T-helper 1 cell treated with Interleukin-12 subunit alpha and Interleukin-12 subunit beta and Interleukin-4 antibody, amounts not matched to agents 30 μg/mL and 1 μg/mL, for 36 hours (primary cell): ENCODE measurements around the gene CMKLR1.

Source experiments
- H3K27ac Mint-ChIP-seq: one replicate; pipeline ENCODE4 v1.8.0; 2021; ENCODE audit warnings: mild to moderate bottlenecking, mixed read lengths
- H3K27me3 Mint-ChIP-seq: one replicate; pipeline ENCODE4 v1.8.0; 2021; ENCODE audit warnings: low read depth, mixed read lengths
- H3K36me3 Mint-ChIP-seq: one replicate; pipeline ENCODE4 v1.8.0; 2021; ENCODE audit warnings: low read depth, mixed read lengths
- H3K4me1 Mint-ChIP-seq: one replicate; pipeline ENCODE4 v1.8.0; 2021; ENCODE audit warnings: low read depth, mixed read lengths
- H3K4me3 Mint-ChIP-seq: one replicate; pipeline ENCODE4 v1.8.0; 2021; ENCODE audit warnings: mild to moderate bottlenecking, moderate library complexity, mixed read lengths
- H3K9me3 Mint-ChIP-seq: one replicate; pipeline ENCODE4 v1.8.0; 2021; ENCODE audit warnings: mixed read lengths

CMKLR1 gene

GRCh38 chr12:108307006-108307405, 32.1 kb downstream of the CMKLR1 start:
- Mint-ChIP-seq H3K4me1 (peaks cover 13% of the 10 kb centered on the region), H3K36me3 (no peaks in the 10 kb centered on the region), H3K9me3 (no peaks in the 10 kb centered on the region), H3K4me3 (no peak overlapping the region), H3K27me3 (peaks cover 16% of the 10 kb centered on the region), H3K27ac (no peak overlapping the region)

GRCh38 chr12:108306506-108306905, 32.6 kb downstream of the CMKLR1 start:
- Mint-ChIP-seq H3K9me3 (no peaks in the 10 kb centered on the region), H3K27me3 (peaks cover 16% of the 10 kb centered on the region), H3K4me1 (peaks cover 13% of the 10 kb centered on the region), H3K27ac (no peak overlapping the region), H3K4me3 (no peak overlapping the region), H3K36me3 (no peaks in the 10 kb centered on the region)

- Mint-ChIP-seq H3K9me3 (no peaks in the 10 kb centered on the region), H3K27me3 (peaks cover 16% of the 10 kb centered on the region), H3K27ac (no peak overlapping the region), H3K4me1 (peaks cover 13% of the 10 kb centered on the region), H3K36me3 (no peaks in the 10 kb centered on the region), H3K4me3 (no peak overlapping the region)
Measured at GRCh38 chr12:108305991-108306501, 33.1 kb downstream of the CMKLR1 start.

- H3K4me3 Mint-ChIP-seq: no peak overlapping the region
- H3K27me3 Mint-ChIP-seq: peaks cover 16% of the 10 kb centered on the region
- no peaks in the 10 kb centered on the region for H3K36me3 Mint-ChIP-seq
- no peak overlapping the region for H3K27ac Mint-ChIP-seq
- H3K4me1 Mint-ChIP-seq: peaks cover 13% of the 10 kb centered on the region
- no peaks in the 10 kb centered on the region for H3K9me3 Mint-ChIP-seq
Measured at GRCh38 chr12:108305520-108305919, 33.6 kb downstream of the CMKLR1 start.

- Mint-ChIP-seq H3K27me3 (peaks cover 16% of the 10 kb centered on the region), H3K9me3 (no peaks in the 10 kb centered on the region), H3K27ac (no peak overlapping the region), H3K4me3 (no peak overlapping the region), H3K4me1 (peaks cover 13% of the 10 kb centered on the region), H3K36me3 (no peaks in the 10 kb centered on the region)
Measured at GRCh38 chr12:108304633-108305032, 34.5 kb downstream of the CMKLR1 start.

- Mint-ChIP-seq H3K36me3 (no peaks in the 10 kb centered on the region), H3K4me3 (no peak overlapping the region), H3K4me1 (peaks cover 13% of the 10 kb centered on the region), H3K27ac (no peak overlapping the region), H3K9me3 (no peaks in the 10 kb centered on the region), H3K27me3 (peaks cover 16% of the 10 kb centered on the region)
Measured at GRCh38 chr12:108303703-108304102, 35.4 kb downstream of the CMKLR1 start.

- Mint-ChIP-seq H3K27ac (no peak overlapping the region), H3K4me1 (peaks cover 18% of the 10 kb centered on the region), H3K36me3 (no peaks in the 10 kb centered on the region), H3K27me3 (peaks cover 16% of the 10 kb centered on the region), H3K4me3 (no peak overlapping the region), H3K9me3 (no peaks in the 10 kb centered on the region)
Measured at GRCh38 chr12:108302403-108303311, 36.5 kb downstream of the CMKLR1 start.

- peaks cover 19% of the 10 kb centered on the region for H3K4me1 Mint-ChIP-seq
Measured at GRCh38 chr12:108302016-108302402, 37.1 kb downstream of the CMKLR1 start.

GRCh38 chr12:108301346-108301745, 37.8 kb downstream of the CMKLR1 start:
- H3K4me3 Mint-ChIP-seq: no peak overlapping the region

More at GRCh38 chr12:108302016-108302402, 37.1 kb downstream of the CMKLR1 start:
- Mint-ChIP-seq H3K4me3 (no peak overlapping the region), H3K36me3 (no peaks in the 10 kb centered on the region), H3K27me3 (peaks cover 16% of the 10 kb centered on the region), H3K27ac (no peak overlapping the region), H3K9me3 (no peaks in the 10 kb centered on the region)

GRCh38 chr12:108299980-108300696, 39.0 kb downstream of the CMKLR1 start:
- Mint-ChIP-seq H3K9me3 (no peaks in the 10 kb centered on the region), H3K27ac (no peak overlapping the region), H3K4me3 (no peak overlapping the region), H3K36me3 (no peaks in the 10 kb centered on the region), H3K4me1 (peaks cover 8% of the 10 kb centered on the region), H3K27me3 (peaks cover 7% of the 10 kb centered on the region)

More at GRCh38 chr12:108301346-108301745, 37.8 kb downstream of the CMKLR1 start:
- H3K4me1 Mint-ChIP-seq: peaks cover 14% of the 10 kb centered on the region
- no peaks in the 10 kb centered on the region for H3K36me3 Mint-ChIP-seq
- no peaks in the 10 kb centered on the region for H3K9me3 Mint-ChIP-seq
- no peak overlapping the region for H3K27ac Mint-ChIP-seq
- peaks cover 12% of the 10 kb centered on the region for H3K27me3 Mint-ChIP-seq

GRCh38 chr12:108299516-108299915, 39.6 kb downstream of the CMKLR1 start:
- H3K4me1 Mint-ChIP-seq: peaks cover 8% of the 10 kb centered on the region
- H3K4me3 Mint-ChIP-seq: no peak overlapping the region
- H3K27me3 Mint-ChIP-seq: peaks cover 2% of the 10 kb centered on the region
- no peak overlapping the region for H3K27ac Mint-ChIP-seq
- H3K9me3 Mint-ChIP-seq: no peaks in the 10 kb centered on the region
- no peaks in the 10 kb centered on the region for H3K36me3 Mint-ChIP-seq

- Mint-ChIP-seq H3K27me3 (peaks cover 2% of the 10 kb centered on the region), H3K9me3 (no peaks in the 10 kb centered on the region), H3K4me1 (peaks cover 8% of the 10 kb centered on the region), H3K4me3 (no peak overlapping the region), H3K27ac (no peak overlapping the region), H3K36me3 (no peaks in the 10 kb centered on the region)
Measured at GRCh38 chr12:108298761-108299275, 40.3 kb downstream of the CMKLR1 start.

- Mint-ChIP-seq H3K4me1 (peaks cover 8% of the 10 kb centered on the region), H3K27ac (no peak overlapping the region), H3K9me3 (no peaks in the 10 kb centered on the region), H3K36me3 (no peaks in the 10 kb centered on the region), H3K4me3 (no peak overlapping the region), H3K27me3 (peaks cover 4% of the 10 kb centered on the region)
Measured at GRCh38 chr12:108297895-108298760, 41.0 kb downstream of the CMKLR1 start.

- peaks cover 8% of the 10 kb centered on the region for H3K4me1 Mint-ChIP-seq
- no peaks in the 10 kb centered on the region for H3K36me3 Mint-ChIP-seq
- H3K4me3 Mint-ChIP-seq: no peak overlapping the region
- H3K27ac Mint-ChIP-seq: no peak overlapping the region
- no peaks in the 10 kb centered on the region for H3K9me3 Mint-ChIP-seq
- peaks cover 4% of the 10 kb centered on the region for H3K27me3 Mint-ChIP-seq
Measured at GRCh38 chr12:108297424-108297823, 41.7 kb downstream of the CMKLR1 start.
